Measurements from ENCODE around the gene HPS1.

Gene HPS1

GRCh38 chr10:98463976-98464754, 17.4 kb upstream of the HPS1 start:
- no peak for DNase-seq

GRCh38 chr10:98463016-98463415, 16.3 kb upstream of the HPS1 start:
- DNase-seq = no peak

GRCh38 chr10:98461500-98461842, 14.7 kb upstream of the HPS1 start:
- no peak for DNase-seq

- DNase-seq = no peak
These were observed 14.2 kb upstream of the HPS1 start for GRCh38 chr10:98460837-98461499.

- DNase-seq = no peak
These were observed 12.4 kb upstream of the HPS1 start for GRCh38 chr10:98458809-98459784.

- DNase-seq = no peak
These were observed 11.0 kb upstream of the HPS1 start for GRCh38 chr10:98457721-98458120.

GRCh38 chr10:98456686-98457482, 10.1 kb upstream of the HPS1 start:
- no peak for DNase-seq

GRCh38 chr10:98456043-98456570, 9.4 kb upstream of the HPS1 start:
- no peak for DNase-seq

GRCh38 chr10:98453729-98454128, 7.0 kb upstream of the HPS1 start:
- no peak for DNase-seq

- no peak for DNase-seq
These were observed 3.9 kb upstream of the HPS1 start for GRCh38 chr10:98450618-98451017.

- DNase-seq = no peak
These were observed 2.6 kb upstream of the HPS1 start for GRCh38 chr10:98449287-98449686.

GRCh38 chr10:98446151-98446660, 529 bp downstream of the HPS1 start:
- peak; percentile 35 for DNase-seq

- DNase-seq = no peak
These were observed 1.4 kb downstream of the HPS1 start for GRCh38 chr10:98445200-98445812.

- DNase-seq = no peak
These were observed 2.3 kb downstream of the HPS1 start for GRCh38 chr10:98444314-98445006.

- DNase-seq = no peak
These were observed 8.0 kb downstream of the HPS1 start for GRCh38 chr10:98438715-98439114.

GRCh38 chr10:98436704-98437103, 10.0 kb downstream of the HPS1 start:
- no peak for DNase-seq

GRCh38 chr10:98435178-98435577, 11.6 kb downstream of the HPS1 start:
- no peak for DNase-seq

GRCh38 chr10:98433881-98434732, 12.6 kb downstream of the HPS1 start:
- no peak for DNase-seq

GRCh38 chr10:98433371-98433770, 13.4 kb downstream of the HPS1 start:
- DNase-seq = no peak

- DNase-seq = no peak
These were observed 14.4 kb downstream of the HPS1 start for GRCh38 chr10:98432330-98432729.

Data from activated CD4-positive, alpha-beta T cell treated with anti-CD3 and anti-CD28 coated beads, Interleukin-2, amount 50 U/mL, for 16 hours (primary cell).